SU-DHL-6 (cell line): Measurements from ENCODE around the gene TLR1.

Source experiments
- H2AFZ ChIP-seq: fragments of 200-600 bp; sonication (generic); 2 replicates; pipeline ENCODE4 v1.6.1; 2014; ENCODE audit warnings: low read depth, mild to moderate bottlenecking, moderate library complexity, mixed read lengths, antibody characterized with exemption, low read length; ENCODE audit not compliant: severe bottlenecking
- H3F3A ChIP-seq: fragments of 200-600 bp; shearing (Covaris generic); 2 replicates; pipeline ENCODE4 v1.6.0; 2016; ENCODE audit warnings: antibody characterized with exemption, mild to moderate bottlenecking; ENCODE audit not compliant: insufficient read depth
- H3K27ac ChIP-seq: fragments of 200-600 bp; sonication (generic); 2 replicates; pipeline ENCODE4 v1.5.1; 2016; ENCODE audit warnings: low read depth, mild to moderate bottlenecking, low read length, moderate library complexity, mixed read lengths
- H3K27me3 ChIP-seq: fragments of 200-600 bp; sonication (generic), shearing (Covaris generic); 2 replicates; pipeline ENCODE4 v1.6.0; 2014; ENCODE audit warnings: mild to moderate bottlenecking, low read length
- H3K36me3 ChIP-seq: fragments of 200-600 bp; sonication (generic); 2 replicates; pipeline ENCODE4 v1.6.1; 2014; ENCODE audit warnings: mild to moderate bottlenecking, low read length, mixed read lengths
- H3K4me2 ChIP-seq: fragments of 300-600, 200-600 bp; shearing (Covaris generic), sonication (generic); 2 replicates; pipeline ENCODE4 v1.6.0; 2014; ENCODE audit warnings: low read length, low read depth, mild to moderate bottlenecking; ENCODE audit not compliant: poor library complexity, severe bottlenecking
- H3K4me3 ChIP-seq: fragments of 200-600 bp; sonication (generic); 2 replicates; pipeline ENCODE4 v1.5.1; 2014; ENCODE audit warnings: antibody characterized with exemption, low read length, mild to moderate bottlenecking, mixed read lengths; ENCODE audit not compliant: insufficient read depth, poor library complexity, severe bottlenecking
- H3K79me2 ChIP-seq: fragments of 200-600 bp; sonication (generic); 2 replicates; pipeline ENCODE4 v1.6.1; 2014; ENCODE audit warnings: mild to moderate bottlenecking, low read length, moderate library complexity; ENCODE audit not compliant: insufficient read depth
- H3K9ac ChIP-seq: fragments of 200-600 bp; sonication (generic); 2 replicates; pipeline ENCODE4 v1.7.0; 2014; ENCODE audit warnings: mild to moderate bottlenecking, low read length
- H3K9me2 ChIP-seq: fragments of 200-600 bp; sonication (generic); replicated peaks from 2 replicates; pipeline ENCODE4 v1.6.1; 2014; ENCODE audit warnings: low read length; ENCODE audit not compliant: insufficient read depth
- H3K9me3 ChIP-seq: fragments of 200-600 bp; sonication (generic); 2 replicates; pipeline ENCODE4 v1.6.1; 2014; ENCODE audit warnings: low read length, mixed read lengths; ENCODE audit not compliant: insufficient read depth
- H4K20me1 ChIP-seq: fragments of 200-600 bp; sonication (generic); 2 replicates; pipeline ENCODE4 v1.6.1; 2014; ENCODE audit warnings: low read depth, mild to moderate bottlenecking, antibody characterized with exemption, low read length, moderate library complexity, mixed read lengths
- CTCF ChIP-seq: fragments of 200-600 bp; sonication (generic); IDR thresholded peaks from one replicate; pipeline ENCODE4 v1.5.1; 2017; ENCODE audit warnings: antibody characterized with exemption, mild to moderate bottlenecking, low read length, moderate library complexity; ENCODE audit not compliant: insufficient read depth, poor library complexity, severe bottlenecking
- EZH2phosphoT487 ChIP-seq: fragments of 200-600 bp; sonication (generic), shearing (Covaris generic); conservative IDR thresholded peaks from 2 replicates; pipeline ENCODE4 v1.6.1; 2018; ENCODE audit warnings: mild to moderate bottlenecking, antibody characterized with exemption, low read length, moderate library complexity, mixed read lengths

The TLR1 gene

GRCh38 chr4:38803833-38804653 lies 548 bp downstream of the TLR1 start:
- Histone ChIP-seq H4K20me1 (no peaks in the 10 kb centered on the region), H3K9me3 (peaks cover 36% of the 10 kb centered on the region; the same call in 1 of the 2 replicates), H2AFZ (no peak overlapping the region), H3K27ac (peak overlapping the region; percentile 98), H3K4me2 (peak overlapping the region; percentile 91), H3K9me2 (no peaks in the 10 kb centered on the region), H3K79me2 (peaks cover 45% of the 10 kb centered on the region), H3K27me3 (no peaks in the 10 kb centered on the region), H3F3A (peaks cover 30% of the 10 kb centered on the region), H3K9ac (peak overlapping the region; percentile 72), H3K36me3 (peaks cover 49% of the 10 kb centered on the region), H3K4me3 (peak overlapping the region; percentile 68)
- no peak for TF ChIP-seq CTCF
- TF ChIP-seq EZH2phosphoT487, result no peak

- no peaks in the 10 kb centered on the region for H3K27me3 ChIP-seq
- TF ChIP-seq EZH2phosphoT487, result no peak
- no peak for TF ChIP-seq CTCF
- peaks cover 38% of the 10 kb centered on the region; the same call in 1 of the 2 replicates for H3K9me3 ChIP-seq
- peak overlapping the region; percentile 91 for H3K4me2 ChIP-seq
- no peaks in the 10 kb centered on the region for H3K9me2 ChIP-seq
- H3F3A ChIP-seq, result peaks cover 25% of the 10 kb centered on the region
- no peak overlapping the region for H3K9ac ChIP-seq
- H3K36me3 ChIP-seq, result peaks cover 62% of the 10 kb centered on the region
- H3K27ac ChIP-seq, result no peak overlapping the region
- H4K20me1 ChIP-seq, result no peaks in the 10 kb centered on the region
- H3K4me3 ChIP-seq, result peak overlapping the region; percentile 68
- H2AFZ ChIP-seq, result no peak overlapping the region
- peaks cover 55% of the 10 kb centered on the region for H3K79me2 ChIP-seq
Measured at GRCh38 chr4:38802561-38803355, 1.8 kb downstream of the TLR1 start.

- H3K27ac ChIP-seq, result no peak overlapping the region
- peaks cover 23% of the 10 kb centered on the region for H3F3A ChIP-seq
- TF ChIP-seq CTCF, result no peak
- no peak for TF ChIP-seq EZH2phosphoT487
- no peak overlapping the region for H3K4me3 ChIP-seq
- H3K79me2 ChIP-seq, result peaks cover 57% of the 10 kb centered on the region
- H3K9ac ChIP-seq, result no peak overlapping the region
- H3K9me3 ChIP-seq, result peaks cover 41% of the 10 kb centered on the region; the same call in 1 of the 2 replicates
- H2AFZ ChIP-seq, result no peak overlapping the region
- no peak overlapping the region for H3K4me2 ChIP-seq
- H3K36me3 ChIP-seq, result peaks cover 77% of the 10 kb centered on the region
- no peaks in the 10 kb centered on the region for H3K9me2 ChIP-seq
- no peaks in the 10 kb centered on the region for H4K20me1 ChIP-seq
- H3K27me3 ChIP-seq, result no peaks in the 10 kb centered on the region
Measured at GRCh38 chr4:38800961-38801450, 3.6 kb downstream of the TLR1 start.
